NCI-H748 treated with DMSO at 0.1 percent for 48 hours (cell line): ENCODE measurements around the gene PKD1.

Experiments
- DNase-seq: peaks from one replicate; lab custom pipeline; 2025; lab: John Stamatoyannopoulos, UW

The PKD1 gene

GRCh38 chr16:2135770-2136490, at the start of gene PKD1:
TSS of gene PKD1 (minus strand) at chr16:2135898. CDS start at chr16:2135689, 209 bp downstream.
- peak; percentile 31 for DNase-seq

DNA sequence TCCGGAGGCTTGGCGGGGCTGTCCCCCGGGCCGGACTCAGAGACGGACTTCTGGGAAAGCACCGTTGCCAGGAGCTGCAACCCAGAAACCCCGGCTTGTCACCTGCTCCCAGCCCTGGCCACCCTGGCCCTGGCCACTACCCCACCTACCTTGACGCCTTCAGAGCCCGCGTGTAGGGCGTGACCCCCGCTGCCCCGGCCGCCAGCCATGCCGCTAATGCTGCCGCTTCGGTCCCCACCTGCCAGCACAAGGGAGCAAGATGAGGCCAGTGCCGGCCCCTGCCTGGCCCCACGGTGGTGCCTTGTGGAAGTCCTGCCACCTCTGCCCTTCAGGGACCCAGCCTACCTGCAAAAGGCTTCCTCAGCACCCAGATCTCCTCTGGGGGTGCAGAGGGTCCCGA, 49.3 kb upstream of the PKD1 start:
- no peak for DNase-seq

DNA sequence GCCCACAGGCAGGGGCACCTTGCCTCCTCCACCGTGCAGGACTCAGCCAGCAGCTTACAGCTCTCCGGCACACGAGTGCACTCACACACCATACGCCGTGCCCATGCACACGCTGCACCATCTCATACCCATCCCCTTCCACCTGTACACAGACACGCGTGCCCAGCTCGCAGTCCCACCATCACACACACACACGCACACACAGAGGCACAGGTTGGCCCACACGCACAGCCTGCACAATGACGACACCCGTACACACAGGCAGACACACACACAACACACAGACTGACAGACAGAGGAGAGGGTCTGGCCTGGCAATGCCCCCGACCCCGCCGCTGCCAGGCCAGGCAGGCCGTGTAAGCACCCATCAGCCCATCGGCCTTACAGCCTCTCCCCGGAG, 48.6 kb upstream of the PKD1 start:
- DNase-seq, result no peak

GRCh38 chr16:2183671-2184070, 48.0 kb upstream of the PKD1 start:
- no peak for DNase-seq

DNA sequence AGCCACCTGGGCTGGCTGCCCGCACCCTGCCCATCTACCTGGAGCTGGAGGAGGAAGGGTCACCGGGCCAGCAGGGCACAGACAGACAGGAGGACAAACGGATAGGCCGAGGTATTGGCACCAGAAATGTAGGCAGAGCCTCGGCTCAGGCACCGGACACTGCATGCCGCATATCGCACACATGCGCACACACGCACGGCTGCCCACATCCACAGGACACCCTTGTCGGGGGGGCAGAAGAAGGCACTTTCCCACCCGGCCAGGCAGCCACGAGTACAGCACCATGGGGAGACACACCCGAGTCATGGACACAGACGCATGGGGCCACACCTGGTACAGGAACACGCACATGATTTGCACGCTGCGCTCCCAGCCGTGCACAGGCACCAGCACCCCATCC, 46.3 kb upstream of the PKD1 start:
- no peak for DNase-seq

GRCh38 chr16:2180962-2181923, 45.5 kb upstream of the PKD1 start:
- no peak for DNase-seq

DNA sequence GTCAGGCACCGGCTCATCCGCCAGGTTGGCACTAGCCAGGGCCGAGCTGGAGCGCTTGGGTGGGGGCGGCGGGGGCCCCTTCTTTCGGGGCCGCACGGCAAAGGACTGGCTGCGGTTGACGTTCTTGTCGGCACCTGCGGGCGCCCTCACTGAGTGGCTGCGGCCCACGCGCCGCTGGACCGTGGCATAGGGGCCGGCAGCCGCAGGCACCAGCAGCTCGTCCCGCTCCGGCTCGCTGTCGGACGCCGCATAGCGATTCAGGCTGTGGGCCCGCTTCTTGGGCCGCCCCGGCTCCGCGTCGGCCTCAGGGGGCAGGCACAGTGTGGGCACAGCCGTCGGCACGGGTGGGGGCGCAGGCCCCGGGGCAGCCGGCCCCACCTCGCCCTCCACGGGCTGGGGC, 44.8 kb upstream of the PKD1 start:
- DNase-seq, result no peak

GRCh38 chr16:2179576-2179975, 43.9 kb upstream of the PKD1 start:
- no peak for DNase-seq

GRCh38 chr16:2179107-2179501, 43.4 kb upstream of the PKD1 start:
- no peak for DNase-seq

GRCh38 chr16:2178321-2179106, 42.8 kb upstream of the PKD1 start:
- no peak for DNase-seq

- DNase-seq, result no peak
Observed at GRCh38 chr16:2177561-2177960, 41.9 kb upstream of the PKD1 start.

GRCh38 chr16:2177101-2177500, 41.4 kb upstream of the PKD1 start:
- no peak for DNase-seq

DNA sequence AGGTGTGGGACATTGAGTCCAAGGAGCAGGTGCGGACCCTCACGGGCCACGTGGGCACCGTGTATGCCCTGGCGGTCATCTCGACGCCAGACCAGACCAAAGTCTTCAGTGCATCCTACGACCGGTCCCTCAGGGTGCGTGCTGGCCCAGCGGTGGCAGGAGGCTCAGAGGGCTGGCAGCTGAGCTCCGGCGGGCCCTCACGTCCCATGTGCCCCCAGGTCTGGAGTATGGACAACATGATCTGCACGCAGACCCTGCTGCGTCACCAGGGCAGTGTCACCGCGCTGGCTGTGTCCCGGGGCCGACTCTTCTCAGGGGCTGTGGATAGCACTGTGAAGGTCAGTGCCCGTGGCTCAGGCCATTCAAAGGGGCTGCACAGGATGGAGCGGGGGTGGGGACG, 40.3 kb upstream of the PKD1 start:
- DNase-seq, result no peak

DNA sequence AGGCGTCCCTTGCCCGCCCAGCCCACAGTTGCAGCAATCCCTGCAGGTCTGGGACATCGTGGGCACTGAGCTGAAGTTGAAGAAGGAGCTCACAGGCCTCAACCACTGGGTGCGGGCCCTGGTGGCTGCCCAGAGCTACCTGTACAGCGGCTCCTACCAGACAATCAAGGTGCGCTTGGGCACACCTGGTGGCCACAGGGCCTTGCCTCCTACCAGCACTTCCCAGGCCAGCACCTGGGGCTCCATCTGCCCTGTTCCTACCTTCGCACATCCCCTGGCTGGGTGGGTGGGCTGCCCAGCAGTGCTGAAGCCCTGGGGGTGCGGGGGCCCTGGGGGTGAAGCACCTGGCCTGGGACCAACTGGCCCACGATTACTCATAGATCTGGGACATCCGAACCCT, 39.8 kb upstream of the PKD1 start:
- no peak for DNase-seq

- no peak for DNase-seq
Observed at GRCh38 chr16:2174396-2175131, 38.9 kb upstream of the PKD1 start.

DNA sequence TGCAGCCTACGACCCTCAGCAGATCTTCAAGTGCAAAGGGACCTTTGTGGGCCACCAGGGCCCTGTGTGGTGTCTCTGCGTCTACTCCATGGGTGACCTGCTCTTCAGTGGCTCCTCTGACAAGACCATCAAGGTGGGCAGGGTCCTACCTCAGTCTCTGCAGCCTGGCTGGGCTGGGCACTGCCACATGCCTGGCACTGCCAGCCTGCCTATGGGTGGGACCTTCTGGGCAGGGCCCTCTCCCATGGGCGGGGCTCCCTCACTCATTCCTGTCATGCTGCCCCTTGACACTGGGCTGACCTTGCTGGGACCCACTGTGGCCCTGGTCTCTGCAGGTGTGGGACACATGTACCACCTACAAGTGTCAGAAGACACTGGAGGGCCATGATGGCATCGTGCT, 38.2 kb upstream of the PKD1 start:
- DNase-seq, result no peak

DNA sequence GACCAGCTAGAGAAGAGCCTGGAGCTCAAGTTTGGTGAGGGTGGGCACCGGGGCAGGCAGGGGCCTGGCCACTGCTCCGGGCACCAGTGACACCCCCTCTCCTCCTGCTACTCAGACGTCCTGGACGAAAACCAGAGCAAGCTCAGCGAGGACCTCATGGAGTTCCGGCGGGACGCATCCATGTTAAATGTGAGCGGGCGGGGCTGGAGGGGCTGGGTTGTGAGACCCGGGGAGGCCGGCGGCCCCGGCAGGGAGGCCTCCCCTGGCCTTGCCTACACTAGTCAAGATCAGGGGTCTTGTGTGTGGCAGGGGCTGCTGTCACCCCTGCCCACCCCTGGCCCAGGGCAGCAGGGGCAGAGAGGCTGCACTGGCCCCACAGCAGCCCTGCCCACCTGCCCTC, 37.7 kb upstream of the PKD1 start:
- no peak for DNase-seq

DNA sequence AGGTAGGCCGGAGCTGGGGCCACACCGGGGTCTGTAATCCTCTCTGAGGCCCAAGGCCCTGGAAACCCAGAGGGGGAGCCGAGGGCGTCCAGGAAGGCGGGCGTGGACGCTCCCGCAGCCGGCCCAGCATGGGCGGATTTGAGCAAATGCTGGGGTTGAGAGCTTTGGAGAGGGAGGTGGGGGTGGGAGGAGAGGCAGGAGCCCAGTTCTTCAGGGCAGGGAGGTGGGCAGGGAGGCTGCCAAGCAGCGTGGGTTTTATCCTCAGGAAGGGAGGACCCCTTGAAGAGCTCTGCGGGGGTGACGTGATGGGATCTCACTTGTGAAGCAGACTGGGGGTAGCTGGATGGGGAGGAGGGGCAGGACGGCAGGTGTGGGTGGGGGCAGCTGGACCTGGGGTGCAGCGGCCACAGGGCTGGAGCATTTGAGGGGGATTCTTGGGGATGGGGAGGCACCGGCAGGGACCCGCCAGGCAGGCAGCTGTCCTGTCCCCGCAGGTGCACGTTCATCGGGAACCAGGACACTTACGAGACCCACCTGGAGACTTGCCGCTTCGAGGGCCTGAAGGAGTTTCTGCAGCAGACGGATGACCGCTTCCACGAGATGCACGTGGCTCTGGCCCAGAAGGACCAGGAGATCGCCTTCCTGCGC, 37.1 kb upstream of the PKD1 start:
- no peak for DNase-seq

- DNase-seq, result no peak
Observed at GRCh38 chr16:2171601-2172178, 36.0 kb upstream of the PKD1 start.

- no peak for DNase-seq
Observed at GRCh38 chr16:2170587-2171435, 35.1 kb upstream of the PKD1 start.
